GM13977 (cell line): ENCODE measurements around the gene CASTOR1.

Source experiments
- DNase-seq: peaks from one replicate; pipeline ENCODE4 v3.0.0; 2012; ENCODE audit warnings: low spot score
- in situ Hi-C: fragments of 300-500 bp; cut with MboI; formaldehyde crosslinking; loops from one replicate; pipeline ENCODE4 v1.12.0; 2022; ENCODE audit warnings: low sequenced_read_pairs, low pct_unique_long_range_greater_than_20kb, mixed read lengths, inconsistent platforms; ENCODE audit not compliant: unreplicated experiment
- TF ChIP-seq, protein P1 (sequence below): IDR thresholded peaks from 2 replicates; pipeline ENCODE4 v1.5.1; 2012; ENCODE audit warnings: mild to moderate bottlenecking, control low read depth; ENCODE audit not compliant: insufficient read depth; ENCODE audit errors: extremely low read depth, missing control alignments

Gene CASTOR1

DNA sequence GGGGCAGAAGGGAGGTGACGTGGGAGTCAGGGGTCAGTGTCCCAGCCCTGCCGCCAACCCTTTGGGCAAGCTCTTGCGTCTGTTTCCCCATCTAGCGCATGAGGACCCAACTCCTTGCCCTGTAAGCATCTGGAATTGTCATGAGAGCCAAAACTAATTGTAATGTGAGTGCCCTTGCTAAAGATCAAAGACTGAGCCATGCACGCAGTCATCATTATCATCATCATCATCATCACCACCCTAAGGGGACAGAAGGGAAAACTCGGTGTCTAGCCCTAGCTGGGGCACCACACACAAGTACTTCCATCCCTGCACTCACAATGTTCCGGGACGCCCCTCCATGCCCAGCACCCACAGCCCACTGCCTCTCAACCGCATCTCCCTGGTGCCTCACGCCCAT lies 45.2 kb downstream of the CASTOR1 start:
- in situ Hi-C loops: no loop called here
- no peak for DNase-seq
- TF ChIP-seq, protein P1, sequence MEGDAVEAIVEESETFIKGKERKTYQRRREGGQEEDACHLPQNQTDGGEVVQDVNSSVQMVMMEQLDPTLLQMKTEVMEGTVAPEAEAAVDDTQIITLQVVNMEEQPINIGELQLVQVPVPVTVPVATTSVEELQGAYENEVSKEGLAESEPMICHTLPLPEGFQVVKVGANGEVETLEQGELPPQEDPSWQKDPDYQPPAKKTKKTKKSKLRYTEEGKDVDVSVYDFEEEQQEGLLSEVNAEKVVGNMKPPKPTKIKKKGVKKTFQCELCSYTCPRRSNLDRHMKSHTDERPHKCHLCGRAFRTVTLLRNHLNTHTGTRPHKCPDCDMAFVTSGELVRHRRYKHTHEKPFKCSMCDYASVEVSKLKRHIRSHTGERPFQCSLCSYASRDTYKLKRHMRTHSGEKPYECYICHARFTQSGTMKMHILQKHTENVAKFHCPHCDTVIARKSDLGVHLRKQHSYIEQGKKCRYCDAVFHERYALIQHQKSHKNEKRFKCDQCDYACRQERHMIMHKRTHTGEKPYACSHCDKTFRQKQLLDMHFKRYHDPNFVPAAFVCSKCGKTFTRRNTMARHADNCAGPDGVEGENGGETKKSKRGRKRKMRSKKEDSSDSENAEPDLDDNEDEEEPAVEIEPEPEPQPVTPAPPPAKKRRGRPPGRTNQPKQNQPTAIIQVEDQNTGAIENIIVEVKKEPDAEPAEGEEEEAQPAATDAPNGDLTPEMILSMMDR: no peak

DNA sequence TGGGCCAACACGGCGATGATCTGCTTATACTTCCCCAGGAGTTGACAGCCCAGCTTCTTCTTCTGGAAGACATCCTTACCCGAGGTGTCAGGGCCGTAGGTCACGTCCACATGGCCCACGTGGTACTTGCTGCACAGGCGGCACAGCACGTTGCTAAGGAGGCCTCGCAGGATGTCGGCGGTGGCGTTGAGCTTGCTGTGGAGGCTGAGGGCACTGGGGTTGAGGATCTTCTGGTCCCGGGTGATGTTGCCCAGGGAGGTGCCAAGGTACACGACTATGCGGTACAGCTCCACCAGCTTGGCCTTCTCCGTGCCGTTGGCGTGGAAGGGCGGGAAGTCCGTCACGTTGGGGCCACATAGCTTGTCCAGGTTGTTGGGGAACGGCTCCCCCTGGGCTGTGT lies 45.6 kb downstream of the CASTOR1 start:
- TF ChIP-seq, protein P1: no peak
- no peak for DNase-seq
- in situ Hi-C loops: no loop called here

DNA sequence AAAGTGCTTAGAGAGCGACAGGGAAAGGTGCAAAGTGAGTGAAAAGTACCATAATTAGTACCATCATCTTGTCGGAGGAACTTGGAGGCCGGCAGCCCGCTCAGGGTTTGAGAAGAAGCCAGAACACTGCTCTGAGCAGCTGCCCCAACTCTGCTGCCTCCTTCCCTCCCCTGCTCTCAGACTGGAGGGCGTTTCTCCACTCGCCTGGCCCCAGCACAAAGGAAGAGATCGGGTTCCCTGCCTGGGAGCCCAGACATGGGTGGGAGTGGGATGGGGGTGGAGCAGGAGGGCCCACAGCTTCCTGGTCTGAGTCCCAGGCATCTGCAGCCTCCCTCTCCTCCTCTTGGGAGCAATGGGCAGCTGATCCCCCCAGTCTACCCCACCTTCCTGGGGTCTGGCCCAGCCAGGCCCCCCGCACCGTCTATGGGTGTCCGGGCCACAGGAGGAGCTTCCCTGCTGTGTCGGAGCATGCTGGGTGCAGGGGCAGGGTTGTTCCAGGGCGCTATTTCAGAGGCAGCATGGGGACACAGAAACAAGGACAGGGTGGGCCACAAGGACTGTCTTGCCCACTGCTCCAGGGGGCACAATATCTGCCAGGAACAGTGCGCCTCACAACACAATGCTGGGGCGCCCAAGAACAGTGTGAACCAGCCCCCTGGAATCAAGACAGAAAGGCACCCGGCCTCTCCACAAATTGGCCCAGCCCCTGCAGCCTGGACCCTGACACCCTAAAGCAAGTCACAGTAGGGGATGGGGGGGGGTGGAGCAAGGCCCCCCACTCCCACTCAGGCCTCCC lies 47.5 kb downstream of the CASTOR1 start:
- DNase-seq: no peak
- TF ChIP-seq, protein P1: no peak
- in situ Hi-C loops: no loop called here

DNA sequence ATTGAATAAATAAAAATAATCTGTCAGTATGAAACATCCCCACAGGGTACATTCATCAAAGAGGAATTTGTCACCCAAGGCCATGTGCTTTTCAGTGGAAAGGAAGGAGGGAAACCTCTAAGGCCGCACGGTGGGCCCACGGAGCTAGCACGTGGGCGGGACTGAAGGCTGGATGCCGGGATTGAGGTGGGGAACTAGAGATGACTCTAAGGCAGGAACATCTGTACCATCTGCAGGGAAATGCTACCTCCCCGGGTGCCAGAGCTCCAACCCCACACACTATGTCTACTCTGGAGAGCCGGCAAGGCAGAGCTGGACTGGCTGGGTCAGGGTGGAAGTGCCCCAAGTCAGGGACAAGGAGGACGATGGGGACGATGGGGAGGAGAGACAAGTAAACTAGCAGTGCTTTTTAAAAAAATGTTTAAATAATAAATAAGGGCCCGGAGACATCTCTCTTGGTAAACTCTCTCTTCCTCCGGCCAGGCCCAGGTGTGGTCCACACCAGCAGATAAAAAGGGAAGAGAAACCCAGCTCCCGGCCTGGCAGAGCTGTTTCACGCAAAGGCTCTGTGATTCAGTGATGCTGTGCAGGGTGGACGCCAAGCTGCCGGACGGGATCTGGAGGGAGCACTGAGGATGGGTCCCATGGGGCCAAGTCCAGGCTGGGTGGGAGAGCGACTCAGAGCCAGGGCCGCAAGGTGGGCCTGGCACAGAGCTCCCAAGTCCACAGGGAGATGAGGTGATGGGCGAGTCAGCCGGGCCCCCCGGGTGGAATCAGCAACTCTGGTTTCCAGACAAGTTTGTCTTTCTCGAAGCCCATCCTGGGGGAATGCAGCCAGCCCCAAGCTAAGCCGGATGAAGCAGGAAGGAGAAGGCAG lies 48.5 kb downstream of the CASTOR1 start:
- TF ChIP-seq, protein P1: no peak
- in situ Hi-C loops: no loop called here
- DNase-seq: peak; percentile 46

DNA sequence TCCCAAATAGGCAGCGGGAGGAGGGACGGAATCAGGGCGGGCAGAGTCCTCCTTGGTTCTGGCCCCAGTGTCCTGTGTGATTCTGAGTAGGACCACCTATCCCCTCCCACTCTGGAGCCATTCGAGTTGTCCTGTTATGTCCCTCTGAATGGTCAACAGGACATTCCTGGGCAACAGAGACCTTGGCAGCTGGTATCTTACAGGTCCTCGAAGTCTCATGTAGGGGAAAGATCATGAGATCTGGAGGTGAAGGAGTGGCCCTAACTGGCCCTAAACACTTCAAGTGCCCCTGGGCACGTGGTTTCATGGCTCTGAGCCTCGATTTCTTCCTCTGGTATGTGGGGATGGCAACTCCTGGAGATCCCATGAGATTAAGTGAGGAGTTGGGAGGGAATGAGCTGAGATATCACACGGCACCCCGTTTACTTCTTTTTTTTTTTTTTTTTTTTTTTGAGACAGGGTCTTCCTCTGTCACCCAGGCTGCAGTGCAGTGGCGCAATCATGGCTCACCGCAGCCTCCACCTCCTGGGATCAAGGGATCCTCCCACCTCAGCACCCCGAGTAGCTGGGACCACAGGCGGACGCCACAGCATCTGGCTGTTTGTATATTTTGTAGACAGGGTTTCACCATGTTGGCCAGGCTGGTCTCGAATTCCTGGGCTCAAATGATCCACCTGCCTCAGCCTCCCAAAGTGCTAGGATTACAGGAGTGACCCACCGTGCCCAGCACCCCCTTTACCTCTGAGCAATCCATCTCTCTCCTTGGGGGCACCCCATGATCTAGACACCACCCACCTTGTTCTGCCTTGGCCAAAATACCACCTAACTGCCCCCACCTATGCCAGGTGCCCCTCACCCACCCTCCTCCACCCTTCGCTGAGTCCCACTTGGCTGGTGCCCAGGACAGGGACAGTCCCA lies 49.6 kb downstream of the CASTOR1 start:
- TF ChIP-seq, protein P1: no peak
- in situ Hi-C loops: no loop called here
- DNase-seq: no peak

DNA sequence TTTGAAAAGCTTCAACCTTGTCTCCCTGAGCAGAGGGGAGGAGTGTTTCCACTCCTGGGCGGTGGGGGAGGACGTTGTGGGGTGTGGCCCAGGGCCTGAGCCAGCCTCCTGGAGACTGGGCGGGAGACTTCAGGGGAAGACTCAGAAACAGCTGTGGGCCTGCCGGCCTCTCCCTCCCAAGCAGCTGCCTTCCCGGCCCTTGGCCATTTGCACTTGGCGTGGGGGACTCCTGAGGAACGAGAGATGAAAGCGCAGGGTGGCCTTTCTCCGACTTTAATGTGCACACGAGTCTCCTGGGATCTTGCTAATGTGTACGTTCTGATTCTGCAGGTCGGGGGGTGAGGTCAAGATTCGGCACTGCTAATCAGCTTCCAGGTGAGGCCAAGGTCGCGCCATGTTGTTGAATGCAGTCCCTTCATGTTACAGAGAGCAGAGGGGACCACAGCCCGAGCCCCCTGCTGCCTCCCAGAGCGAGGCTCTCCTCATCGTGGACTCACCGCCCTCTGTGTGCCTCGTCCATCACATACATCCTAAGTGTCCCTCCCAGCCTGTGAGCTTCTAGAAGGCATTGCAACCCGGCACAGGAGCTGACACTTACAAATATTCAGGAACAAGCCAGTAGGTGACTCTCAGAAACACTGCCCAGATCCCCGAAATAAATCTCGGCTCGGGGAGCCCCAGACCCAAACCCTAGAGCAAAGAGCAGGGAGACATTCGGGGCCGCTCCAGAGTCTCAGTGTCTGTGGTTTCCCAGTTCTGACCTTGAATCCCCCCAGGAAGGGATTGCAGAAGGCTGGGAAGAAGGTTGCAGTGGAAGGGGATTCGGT lies 50.4 kb downstream of the CASTOR1 start:
- TF ChIP-seq, protein P1: no peak
- no peak for DNase-seq
- in situ Hi-C loops: no loop called here
